Measurements from ENCODE around the gene CCDC13.

CCDC13 gene

GRCh38 chr3:42730706-42731420 is 42.2 kb downstream of the CCDC13 start:
- H3K27ac ChIP-seq (ENCODE audit: low read depth, low read length): no peak overlapping the region
- no peak overlapping the region for H3K4me3 ChIP-seq (ENCODE audit: low read depth in 1 of 2, low read length in 2 of 2)
- no peaks in the 10 kb centered on the region for H3K36me3 ChIP-seq (ENCODE audit: insufficient read depth, low read length)
- H3K9me3 ChIP-seq (ENCODE audit: low read length): no peaks in the 10 kb centered on the region
- no peak overlapping the region for H3K9ac ChIP-seq (ENCODE audit: low read length)
- H3K27me3 ChIP-seq (ENCODE audit: control insufficient read depth in 1 of 2, insufficient read depth in 2 of 2, low read length in 2 of 2): no peaks in the 10 kb centered on the region
- peaks cover 4% of the 10 kb centered on the region for H3K4me1 ChIP-seq (ENCODE audit: insufficient read depth, low read length)

- no peaks in the 10 kb centered on the region for H3K9me3 ChIP-seq (ENCODE audit: low read length)
- no peaks in the 10 kb centered on the region for H3K27me3 ChIP-seq (ENCODE audit: control insufficient read depth in 1 of 2, insufficient read depth in 2 of 2, low read length in 2 of 2)
- H3K4me3 ChIP-seq (ENCODE audit: low read depth in 1 of 2, low read length in 2 of 2): no peak overlapping the region
- H3K36me3 ChIP-seq (ENCODE audit: insufficient read depth, low read length): no peaks in the 10 kb centered on the region
- no peak overlapping the region for H3K9ac ChIP-seq (ENCODE audit: low read length)
- peaks cover 4% of the 10 kb centered on the region for H3K4me1 ChIP-seq (ENCODE audit: insufficient read depth, low read length)
- no peak overlapping the region for H3K27ac ChIP-seq (ENCODE audit: low read depth, low read length)
Measured at GRCh38 chr3:42730294-42730693, 42.8 kb downstream of the CCDC13 start.

- Histone ChIP-seq H3K36me3 (ENCODE audit: insufficient read depth, low read length) (no peaks in the 10 kb centered on the region), H3K9ac (ENCODE audit: low read length) (no peak overlapping the region), H3K27ac (ENCODE audit: low read depth, low read length) (no peak overlapping the region), H3K27me3 (ENCODE audit: control insufficient read depth in 1 of 2, insufficient read depth in 2 of 2, low read length in 2 of 2) (no peaks in the 10 kb centered on the region), H3K9me3 (ENCODE audit: low read length) (no peaks in the 10 kb centered on the region), H3K4me3 (ENCODE audit: low read depth in 1 of 2, low read length in 2 of 2) (no peak overlapping the region), H3K4me1 (ENCODE audit: insufficient read depth, low read length) (peaks cover 4% of the 10 kb centered on the region)
Measured at GRCh38 chr3:42729404-42730145, 43.5 kb downstream of the CCDC13 start.

GRCh38 chr3:42728668-42729364 is 44.2 kb downstream of the CCDC13 start:
- H3K4me3 ChIP-seq (ENCODE audit: low read depth in 1 of 2, low read length in 2 of 2): no peak overlapping the region
- no peaks in the 10 kb centered on the region for H3K36me3 ChIP-seq (ENCODE audit: insufficient read depth, low read length)
- H3K4me1 ChIP-seq (ENCODE audit: insufficient read depth, low read length): peaks cover 4% of the 10 kb centered on the region
- no peak overlapping the region for H3K9ac ChIP-seq (ENCODE audit: low read length)
- H3K27me3 ChIP-seq (ENCODE audit: control insufficient read depth in 1 of 2, insufficient read depth in 2 of 2, low read length in 2 of 2): no peaks in the 10 kb centered on the region
- no peaks in the 10 kb centered on the region for H3K9me3 ChIP-seq (ENCODE audit: low read length)
- H3K27ac ChIP-seq (ENCODE audit: low read depth, low read length): no peak overlapping the region

GRCh38 chr3:42728056-42728455 is 45.0 kb downstream of the CCDC13 start:
- Histone ChIP-seq H3K4me3 (ENCODE audit: low read depth in 1 of 2, low read length in 2 of 2) (no peak overlapping the region), H3K27ac (ENCODE audit: low read depth, low read length) (no peak overlapping the region), H3K36me3 (ENCODE audit: insufficient read depth, low read length) (no peaks in the 10 kb centered on the region), H3K27me3 (ENCODE audit: control insufficient read depth in 1 of 2, insufficient read depth in 2 of 2, low read length in 2 of 2) (no peaks in the 10 kb centered on the region), H3K9me3 (ENCODE audit: low read length) (no peaks in the 10 kb centered on the region), H3K9ac (ENCODE audit: low read length) (no peak overlapping the region), H3K4me1 (ENCODE audit: insufficient read depth, low read length) (peaks cover 4% of the 10 kb centered on the region)

GRCh38 chr3:42725454-42725853 is 47.6 kb downstream of the CCDC13 start:
- H3K27me3 ChIP-seq (ENCODE audit: control insufficient read depth in 1 of 2, insufficient read depth in 2 of 2, low read length in 2 of 2): no peaks in the 10 kb centered on the region
- no peak overlapping the region for H3K4me3 ChIP-seq (ENCODE audit: low read depth in 1 of 2, low read length in 2 of 2)
- no peaks in the 10 kb centered on the region for H3K36me3 ChIP-seq (ENCODE audit: insufficient read depth, low read length)
- no peak overlapping the region for H3K27ac ChIP-seq (ENCODE audit: low read depth, low read length)
- H3K4me1 ChIP-seq (ENCODE audit: insufficient read depth, low read length): peaks cover 11% of the 10 kb centered on the region
- no peaks in the 10 kb centered on the region for H3K9me3 ChIP-seq (ENCODE audit: low read length)
- no peak overlapping the region for H3K9ac ChIP-seq (ENCODE audit: low read length)

GRCh38 chr3:42723219-42723618 is 49.8 kb downstream of the CCDC13 start:
- H3K27me3 ChIP-seq (ENCODE audit: control insufficient read depth in 1 of 2, insufficient read depth in 2 of 2, low read length in 2 of 2): no peaks in the 10 kb centered on the region
- H3K9ac ChIP-seq (ENCODE audit: low read length): no peak overlapping the region
- H3K27ac ChIP-seq (ENCODE audit: low read depth, low read length): no peak overlapping the region
- no peaks in the 10 kb centered on the region for H3K36me3 ChIP-seq (ENCODE audit: insufficient read depth, low read length)
- H3K4me1 ChIP-seq (ENCODE audit: insufficient read depth, low read length): peaks cover 11% of the 10 kb centered on the region
- H3K9me3 ChIP-seq (ENCODE audit: low read length): no peaks in the 10 kb centered on the region
- H3K4me3 ChIP-seq (ENCODE audit: low read depth in 1 of 2, low read length in 2 of 2): no peak overlapping the region
